NB4 (cell line): ENCODE measurements around the gene EBF4.

ENCODE experiments used
- CTCF ChIP-seq: IDR thresholded peaks from one replicate; pipeline ENCODE4 v1.5.1; 2012; ENCODE audit warnings: low read depth, low read length
- POLR2A ChIP-seq: IDR thresholded peaks from 2 replicates; pipeline ENCODE4 v1.6.1; 2011; ENCODE audit warnings: mild to moderate bottlenecking; ENCODE audit not compliant: insufficient read length; ENCODE audit errors: extremely low read depth

- TF ChIP-seq CTCF (no peak), POLR2A (no peak)
Measured at GRCh38 chr20:2755451-2756055, 63.0 kb downstream of the EBF4 start.
